IMR-90 (cell line): ENCODE data around the gene SPATA31D4. TPM values are rescaled to one million over a fixed set of nuclear protein-coding genes. Genes with fewer than 3 reads are reported as not detected.
"Not testable (repeated sequence)": the region's sequence is repeated elsewhere in the genome, so short reads cannot be mapped to it uniquely, and the experiment has no call there.

ENCODE experiments used
- ATAC-seq: fragments of 200-7000 bp; cut with Tn5 transposase; 2 replicates; pipeline ENCODE4 v1.9.1; 2020; ENCODE audit warnings: low read depth, mild to moderate bottlenecking, moderate library complexity
- BruUV-seq: library from RNA; stranded (reverse); fragments of 400-500 nt; replicated peaks from 2 replicates; lab custom pipeline; 2021; lab: Mats Ljungman, UMichigan
- CTCF ChIA-PET: fragments of 300-600 bp; formaldehyde crosslinking; extraction: SDS; loops from one replicate; lab custom pipeline; 2021; ENCODE audit warnings: antibody characterized with exemption; lab: Yijun Ruan, JAX
- POLR2A ChIA-PET: fragments of 300-600 bp; sonication (Branson Sonifier 250); formaldehyde crosslinking; loops from one replicate; lab custom pipeline; 2022; ENCODE audit warnings: antibody characterized with exemption; ENCODE audit not compliant: unreplicated experiment; lab: Charles Lee
- DNase-seq: peaks from one replicate; pipeline ENCODE4 v3.0.0; 2013
- H2AFZ ChIP-seq: replicated peaks from 2 replicates; pipeline ENCODE3; 2013; ENCODE audit warnings: low read length, mild to moderate bottlenecking; ENCODE audit not compliant: poor library complexity
- H2AK5ac ChIP-seq: 2 replicates; pipeline ENCODE4 v1.6.1; 2013; ENCODE audit warnings: low read depth, low read length, inconsistent platforms
- H2AK9ac ChIP-seq: replicated peaks from 2 replicates; pipeline ENCODE3; 2013; ENCODE audit warnings: mild to moderate bottlenecking, low read depth, low read length, moderate library complexity; ENCODE audit not compliant: poor library complexity
- H2BK120ac ChIP-seq: 2 replicates; pipeline ENCODE4 v1.6.1; 2013; ENCODE audit warnings: low read depth, low read length, inconsistent platforms
- H2BK15ac ChIP-seq: 3 replicates; pipeline ENCODE4 v1.6.1; 2013; ENCODE audit warnings: low read depth, low read length, inconsistent platforms
- H2BK20ac ChIP-seq: 2 replicates; pipeline ENCODE4 v1.6.1; 2013; ENCODE audit warnings: low read depth, mild to moderate bottlenecking, inconsistent platforms, low read length, moderate library complexity
- H2BK5ac ChIP-seq: 2 replicates; pipeline ENCODE4 v1.6.1; 2013; ENCODE audit warnings: mild to moderate bottlenecking, low read depth, low read length, inconsistent platforms; ENCODE audit not compliant: poor library complexity, severe bottlenecking
- H3K14ac ChIP-seq: replicated peaks from 2 replicates; pipeline ENCODE4 v1.6.1; 2013; ENCODE audit warnings: low read depth, low read length, inconsistent platforms
- H3K18ac ChIP-seq: 2 replicates; pipeline ENCODE4 v1.6.1; 2013; ENCODE audit warnings: low read depth, low read length, control low read depth
- H3K23ac ChIP-seq: 2 replicates; pipeline ENCODE4 v1.6.1; 2013; ENCODE audit warnings: low read depth, low read length, inconsistent platforms
- H3K27ac ChIP-seq: 2 replicates; pipeline ENCODE4 v1.5.1; 2013; ENCODE audit warnings: mild to moderate bottlenecking, control low read depth, low read length; ENCODE audit not compliant: insufficient read depth
- H3K27me3 ChIP-seq: 2 replicates; pipeline ENCODE4 v1.6.1; 2013; ENCODE audit warnings: low read length; ENCODE audit not compliant: control insufficient read depth, insufficient read depth
- H3K36me3 ChIP-seq: 2 replicates; pipeline ENCODE4 v1.6.1; 2013; ENCODE audit warnings: low read length, mixed read lengths; ENCODE audit not compliant: control insufficient read depth, insufficient read depth
- H3K4ac ChIP-seq: 2 replicates; pipeline ENCODE4 v1.6.1; 2013; ENCODE audit warnings: low read depth, low read length, inconsistent platforms
- H3K4me1 ChIP-seq: 2 replicates; pipeline ENCODE4 v1.6.1; 2013; ENCODE audit warnings: low read length, mixed read lengths; ENCODE audit not compliant: control insufficient read depth, insufficient read depth
- H3K4me2 ChIP-seq: 2 replicates; pipeline ENCODE4 v1.6.1; 2013; ENCODE audit warnings: low read depth, mild to moderate bottlenecking, control low read depth, low read length, moderate library complexity
- H3K4me3 ChIP-seq: 2 replicates; pipeline ENCODE4 v1.5.1; 2013; ENCODE audit warnings: low read depth, mild to moderate bottlenecking, control low read depth, low read length, moderate library complexity; ENCODE audit not compliant: insufficient read depth
- H3K56ac ChIP-seq: 2 replicates; pipeline ENCODE4 v1.6.1; 2013; ENCODE audit warnings: low read length, inconsistent platforms; ENCODE audit not compliant: insufficient read depth; ENCODE audit errors: extremely low read depth
- H3K79me1 ChIP-seq, 2 experiments: 2 replicates each; pipeline ENCODE4 v1.6.1; 2013; ENCODE audit warnings: low read length in 2 of 2, inconsistent platforms in 1 of 2, low read depth in 1 of 2
- H3K9ac ChIP-seq: 2 replicates; pipeline ENCODE4 v1.6.1; 2013; ENCODE audit warnings: low read depth, low read length, control low read depth
- H3K9me1 ChIP-seq: 2 replicates; pipeline ENCODE4 v1.6.1; 2013; ENCODE audit warnings: low read length, inconsistent platforms; ENCODE audit not compliant: insufficient read depth
- H3K9me3 ChIP-seq: 2 replicates; pipeline ENCODE4 v1.6.1; 2013; ENCODE audit warnings: low read length; ENCODE audit not compliant: control insufficient read depth, insufficient read depth
- H4K20me1 ChIP-seq: 2 replicates; pipeline ENCODE4 v1.6.1; 2013; ENCODE audit warnings: low read length, inconsistent platforms; ENCODE audit not compliant: insufficient read depth
- H4K5ac ChIP-seq: 2 replicates; pipeline ENCODE4 v1.6.1; 2013; ENCODE audit warnings: mild to moderate bottlenecking, low read depth, low read length, control low read depth
- H4K8ac ChIP-seq, 2 experiments: 2 replicates each; pipeline ENCODE4 v1.6.1; 2013; ENCODE audit warnings: low read depth in 2 of 2, low read length in 2 of 2, control low read depth in 1 of 2, inconsistent platforms in 1 of 2
- H4K91ac ChIP-seq: 2 replicates; pipeline ENCODE4 v1.6.1; 2013; ENCODE audit warnings: low read depth, low read length, inconsistent platforms; ENCODE audit not compliant: insufficient read depth
- WGBS, 2 experiments: methylation state at CpG; one replicate each; pipeline versions ENCODE4 v1.1.5 to v1.1.7; 2013; ENCODE audit warnings: missing lambda C conversion rate in 2 of 2; ENCODE audit not compliant: insufficient read length in 1 of 2; ENCODE audit errors: extremely low coverage in 2 of 2; 5-methylcytosine and 5-hydroxymethylcytosine counted together
- dilution Hi-C: fragments of 300-500 bp; cut with HindIII; formaldehyde crosslinking; loops from one replicate; pipeline ENCODE4 v1.14.3; 2018; ENCODE audit warnings: low sequenced_read_pairs; ENCODE audit not compliant: unreplicated experiment
- in situ Hi-C: fragments of 300-500 bp; cut with MboI; formaldehyde crosslinking; loops from 3 replicates; pipeline ENCODE4 v1.14.3; 2019; ENCODE audit warnings: low sequenced_read_pairs, inconsistent platforms, mixed read lengths
- intact Hi-C: fragments of 100-400 bp; cut with micrococcal nuclease; formaldehyde crosslinking; loops from 2 replicates; pipeline ENCODE4 v1.10.0; 2022
- polyA plus RNA-seq, 3 experiments: library from polyadenylated mRNA; depleted of rRNA; stranded (reverse); fragments of >200 nt; gene quantifications; 2 replicates each; pipeline ENCODE4 v1.2.3, GENCODE V29; 2012; ENCODE audit warnings: low replicate concordance in 1 of 3
- total RNA-seq: library from RNA; depleted of rRNA; stranded (reverse); fragments of >200 nt; gene quantifications from 2 replicates; pipeline ENCODE4 v1.2.3, GENCODE V29; 2012

Gene SPATA31D4
- total and polyA plus RNA-seq, 2 of the 4 experiments (the other 2 are of a cell fraction): not detected

GRCh38 chr9:81918507-81918906 is 9.7 kb upstream of the SPATA31D4 start:
- H3K23ac ChIP-seq, H2BK15ac ChIP-seq, H2BK120ac ChIP-seq, H4K91ac ChIP-seq, H2AK9ac ChIP-seq, H3K4me1 ChIP-seq, H3K79me1 ChIP-seq, H3K36me3 ChIP-seq, DNase-seq, H3K9me1 ChIP-seq, H3K4me3 ChIP-seq, H2AK5ac ChIP-seq, H4K8ac ChIP-seq, H3K14ac ChIP-seq, H4K20me1 ChIP-seq, H3K56ac ChIP-seq, H3K9me3 ChIP-seq, H3K4ac ChIP-seq, H3K4me2 ChIP-seq, ATAC-seq, in situ Hi-C loops, BruUV-seq, H4K5ac ChIP-seq, H2AFZ ChIP-seq, H3K18ac ChIP-seq, H3K27ac ChIP-seq, H2BK20ac ChIP-seq, POLR2A ChIA-PET, dilution Hi-C loops, intact Hi-C loops, CTCF ChIA-PET, H2BK5ac ChIP-seq, H3K9ac ChIP-seq, H3K27me3 ChIP-seq: not testable (repeated sequence)
- WGBS, 2 experiments: no CpG with 5 or more reads among the region's 3 CpGs

- POLR2A ChIA-PET, H2AK5ac ChIP-seq, H2BK120ac ChIP-seq, H4K20me1 ChIP-seq, H3K9ac ChIP-seq, H3K27me3 ChIP-seq, H3K23ac ChIP-seq, H4K5ac ChIP-seq, H3K79me1 ChIP-seq, H4K91ac ChIP-seq, H3K56ac ChIP-seq, H3K27ac ChIP-seq, H2AK9ac ChIP-seq, H3K9me3 ChIP-seq, ATAC-seq, in situ Hi-C loops, H2AFZ ChIP-seq, H4K8ac ChIP-seq, H2BK15ac ChIP-seq, H3K4me2 ChIP-seq, H3K4ac ChIP-seq, CTCF ChIA-PET, H2BK20ac ChIP-seq, H3K36me3 ChIP-seq, H3K4me3 ChIP-seq, H2BK5ac ChIP-seq, H3K9me1 ChIP-seq, intact Hi-C loops, dilution Hi-C loops, H3K4me1 ChIP-seq, H3K18ac ChIP-seq, H3K14ac ChIP-seq, DNase-seq, BruUV-seq: not testable (repeated sequence)
- WGBS, 2 experiments: no CpG with 5 or more reads among the region's 6 CpGs
Measured at GRCh38 chr9:81930147-81930546, 1.9 kb downstream of the SPATA31D4 start.
